ENCODE measurements around the gene PNMA8C. TPM values are rescaled to one million over a fixed set of nuclear protein-coding genes. Genes with fewer than 3 reads are reported as not detected.

The PNMA8C gene
- not detected for total RNA-seq

GRCh38 chr19:46428239-46429135 lies at the start of gene PNMA8C:
TSS of gene PNMA8C (minus strand) at chr19:46428936. CDS start at chr19:46428359, 577 bp downstream.
- peak; percentile 32 for ATAC-seq

GRCh38 chr19:46475986-46476385 lies 47.2 kb upstream of the PNMA8C start:
- ATAC-seq, result no peak

- ATAC-seq, result no peak
These were observed 45.5 kb upstream of the PNMA8C start for GRCh38 chr19:46474211-46474610.

DNA sequence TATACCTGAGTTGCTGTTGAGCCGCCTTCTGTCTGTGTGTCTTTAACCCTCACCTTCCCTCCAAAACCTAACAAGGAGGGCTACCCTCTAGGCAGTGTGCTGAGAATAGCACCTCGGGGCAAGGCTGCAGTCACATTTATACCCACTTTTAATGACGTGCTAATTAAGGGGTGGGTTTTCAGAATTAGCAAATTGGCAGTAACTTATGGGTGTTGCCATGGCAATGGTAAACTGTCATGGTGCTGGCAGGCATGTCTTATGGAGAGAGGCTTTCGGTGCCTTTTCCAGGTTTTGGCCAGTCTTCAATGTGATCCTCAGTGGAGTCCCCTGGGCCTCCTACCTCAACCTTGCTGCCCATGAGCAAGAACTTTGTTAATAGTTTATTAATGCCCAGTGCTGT lies 43.9 kb upstream of the PNMA8C start:
- ATAC-seq, result no peak

DNA sequence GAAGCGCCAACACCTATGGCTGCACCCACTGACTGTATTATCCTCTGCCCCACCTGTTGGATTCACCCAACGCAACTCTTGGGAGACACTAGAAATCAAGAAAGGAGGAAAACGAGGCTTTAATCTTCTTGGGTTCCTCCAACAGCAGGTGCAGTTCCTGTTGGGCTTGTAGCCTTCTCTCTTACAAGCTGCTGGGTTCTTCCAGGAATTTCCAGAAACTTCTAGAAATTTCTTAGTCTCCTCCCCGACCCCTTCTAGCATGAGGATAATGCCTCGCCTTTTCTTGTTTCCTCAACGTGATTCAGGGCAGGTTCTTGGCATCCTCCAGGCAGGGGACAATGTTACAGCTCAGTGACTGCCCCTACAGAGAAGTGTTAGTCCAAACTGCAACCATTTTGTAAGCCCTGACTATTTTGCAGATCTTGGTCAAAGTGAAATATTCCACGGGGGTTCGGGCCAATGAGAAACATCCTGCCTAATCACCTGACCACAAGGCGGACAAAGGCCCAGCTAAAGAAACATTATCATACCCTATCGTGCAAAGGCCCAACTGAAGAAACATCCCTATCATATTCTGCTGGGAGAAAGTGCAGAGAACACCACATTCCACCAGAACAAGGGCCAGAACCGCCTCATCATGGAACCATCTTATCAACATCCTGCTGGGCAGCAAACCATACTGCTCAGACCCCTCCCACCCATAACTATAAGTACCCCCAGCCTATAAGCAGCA lies 43.2 kb upstream of the PNMA8C start:
- ATAC-seq, result no peak

DNA sequence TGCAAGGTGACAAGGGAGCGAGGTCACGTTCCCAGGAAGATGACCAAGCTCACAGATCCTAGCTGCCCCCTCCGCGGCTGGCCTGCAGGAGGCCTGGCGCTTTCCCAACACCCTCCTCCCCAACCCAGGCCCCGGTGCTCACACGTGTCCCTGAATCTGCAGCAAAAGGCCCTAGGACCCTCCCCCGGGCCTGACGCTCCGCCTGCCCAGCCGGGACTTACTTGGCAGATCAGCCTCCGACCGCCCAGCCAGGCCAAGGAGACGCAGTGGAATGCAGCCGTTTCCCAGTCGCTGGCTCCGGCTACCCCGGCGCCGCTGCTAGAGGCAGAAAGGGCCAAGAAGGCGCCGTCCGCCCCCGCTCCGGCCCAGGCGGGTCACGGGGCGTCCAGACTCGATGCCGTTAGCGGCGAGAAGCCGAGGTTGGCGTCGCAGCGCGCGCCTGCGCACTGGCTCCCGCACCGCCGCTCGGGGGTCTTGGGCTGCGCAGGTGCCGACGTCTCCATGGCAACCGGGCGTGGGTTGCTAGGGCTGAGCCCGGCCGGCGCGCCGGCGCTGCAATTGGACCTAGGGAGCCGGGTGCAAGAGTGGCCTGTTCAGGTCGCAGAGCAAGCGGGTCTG lies 42.5 kb upstream of the PNMA8C start, which contains the start of gene PNMA8A:
PNMA8A (minus strand) TSS at position 448 of the 618 bp plus-strand sequence. CDS start 528 bp downstream, outside the sequence.
- peak; percentile 11 for ATAC-seq

GRCh38 chr19:46470376-46470775 lies 41.6 kb upstream of the PNMA8C start:
- ATAC-seq, result no peak

- ATAC-seq, result no peak
These were observed 40.9 kb upstream of the PNMA8C start for GRCh38 chr19:46469541-46470185.

- no peak for ATAC-seq
These were observed 37.9 kb upstream of the PNMA8C start for GRCh38 chr19:46466536-46467196.

DNA sequence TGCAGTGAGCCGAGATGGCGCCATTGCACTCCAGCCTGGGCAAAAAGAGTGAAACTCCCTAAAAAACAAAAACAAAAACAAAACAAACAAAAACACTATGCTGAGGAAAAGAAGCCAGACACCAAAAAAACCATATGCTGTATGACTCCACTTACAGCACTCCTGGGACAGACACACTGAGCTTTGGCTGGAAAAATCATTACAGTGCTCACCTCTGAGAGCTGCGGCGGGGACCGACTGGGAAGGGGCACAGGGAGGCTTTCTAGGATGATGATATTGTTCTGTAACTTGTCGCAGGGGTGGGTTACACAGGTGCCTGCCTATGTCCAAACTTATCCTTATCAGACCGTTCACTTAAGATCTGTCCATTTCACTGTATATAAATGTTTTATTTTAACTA lies 34.8 kb upstream of the PNMA8C start:
- ATAC-seq, result no peak

- ATAC-seq, result no peak
These were observed 32.8 kb upstream of the PNMA8C start for GRCh38 chr19:46461537-46461936.

DNA sequence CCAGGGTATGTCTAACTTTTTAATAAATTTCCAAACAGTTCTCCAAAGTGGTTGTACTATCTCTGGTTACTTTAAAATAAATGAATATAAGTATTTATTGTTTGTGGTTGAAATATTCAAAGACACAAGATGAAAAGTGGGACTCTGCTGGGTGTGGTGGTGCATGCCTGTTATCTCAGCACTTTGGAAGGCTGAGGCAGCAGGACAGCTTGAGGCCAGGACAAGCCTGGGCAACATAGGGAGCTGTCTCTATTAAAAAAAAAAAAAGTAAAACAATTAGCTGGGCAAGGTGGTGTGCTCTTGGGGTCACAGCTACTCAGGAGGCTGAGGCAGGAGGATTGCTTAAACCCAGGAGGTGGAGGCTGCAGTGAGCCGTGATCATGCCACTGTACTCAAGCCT lies 32.2 kb upstream of the PNMA8C start:
- no peak for ATAC-seq

DNA sequence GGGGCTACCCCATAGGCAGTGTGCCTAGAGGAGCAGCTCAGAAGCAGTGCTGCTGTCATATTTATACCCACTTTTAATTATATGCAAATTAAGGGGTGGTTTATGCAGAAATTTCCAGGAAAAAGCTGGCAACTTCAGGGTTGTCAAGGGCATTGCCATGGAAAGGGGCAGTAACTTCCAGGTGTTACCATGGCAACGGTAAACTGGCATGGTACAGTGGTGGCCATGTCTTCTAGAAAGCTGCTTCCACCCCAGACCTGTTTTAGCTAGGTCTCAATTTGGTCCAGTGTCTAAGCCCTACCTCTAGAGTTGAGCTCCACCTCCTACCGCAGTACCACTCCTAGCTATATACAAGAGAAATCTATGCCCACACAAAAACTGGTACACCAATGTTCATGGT lies 31.3 kb upstream of the PNMA8C start:
- ATAC-seq, result no peak

GRCh38 chr19:46456930-46457329 lies 28.2 kb upstream of the PNMA8C start:
- no peak for ATAC-seq

- no peak for ATAC-seq
These were observed 25.5 kb upstream of the PNMA8C start for GRCh38 chr19:46454244-46454643.

DNA sequence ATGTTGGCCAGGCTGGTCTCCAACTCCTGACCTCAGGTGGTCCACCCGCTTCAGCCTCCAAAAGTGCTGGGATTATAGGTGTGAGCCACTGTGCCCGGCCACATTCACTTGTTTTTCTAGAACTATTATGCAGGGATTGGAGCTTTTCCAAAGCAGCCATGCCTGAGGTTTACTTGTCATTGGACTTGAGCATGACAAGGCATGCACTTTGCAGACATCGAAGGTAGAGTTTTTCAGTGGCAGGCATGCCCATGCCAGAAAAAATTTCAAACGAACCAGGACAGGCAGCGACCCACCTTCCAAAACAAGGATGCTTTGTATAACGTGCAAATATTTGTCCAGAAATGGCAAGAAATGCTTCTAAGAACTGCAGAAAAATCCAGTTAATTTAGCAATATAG lies 24.9 kb upstream of the PNMA8C start:
- peak; percentile 35 for ATAC-seq

GRCh38 chr19:46452186-46452585 lies 23.4 kb upstream of the PNMA8C start:
- no peak for ATAC-seq

DNA sequence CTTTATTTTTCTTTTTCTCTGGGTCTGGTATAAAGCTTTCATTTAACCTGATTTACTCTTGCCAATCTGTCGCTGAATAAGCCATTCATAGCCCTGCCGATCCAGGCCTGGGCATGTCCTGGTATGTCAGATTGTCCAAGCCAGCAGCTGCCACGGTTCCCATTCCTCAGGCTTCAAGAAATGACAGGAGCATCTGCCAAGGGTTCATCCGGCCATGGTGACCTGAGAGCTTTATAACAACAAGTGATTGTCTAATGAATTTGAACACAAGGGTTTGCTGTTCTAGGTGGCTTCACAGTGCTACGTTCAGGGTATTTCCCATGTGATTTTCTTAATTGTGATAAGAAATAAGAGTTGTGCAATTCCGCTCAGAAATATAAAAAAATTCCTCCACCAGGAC lies 22.6 kb upstream of the PNMA8C start:
- peak; percentile 28 for ATAC-seq

DNA sequence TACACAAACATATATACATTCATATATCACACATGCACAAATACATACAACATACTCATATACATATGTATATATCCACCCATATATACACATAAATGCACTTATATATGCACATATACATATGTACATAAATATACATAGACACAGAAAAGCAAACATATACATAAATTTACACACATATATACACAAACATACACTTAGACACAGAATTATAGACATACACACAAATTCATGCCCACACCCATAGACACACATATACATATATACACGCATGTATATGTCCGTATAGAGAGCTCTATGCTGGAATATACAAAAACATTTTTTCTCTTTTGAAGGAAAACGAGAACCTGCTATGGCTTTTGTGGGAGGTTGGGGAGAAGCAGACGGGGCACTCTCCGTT lies 22.0 kb upstream of the PNMA8C start:
- no peak for ATAC-seq

GRCh38 chr19:46449228-46449627 lies 20.5 kb upstream of the PNMA8C start:
- no peak for ATAC-seq

GRCh38 chr19:46448601-46449000 lies 19.9 kb upstream of the PNMA8C start:
- no peak for ATAC-seq

DNA sequence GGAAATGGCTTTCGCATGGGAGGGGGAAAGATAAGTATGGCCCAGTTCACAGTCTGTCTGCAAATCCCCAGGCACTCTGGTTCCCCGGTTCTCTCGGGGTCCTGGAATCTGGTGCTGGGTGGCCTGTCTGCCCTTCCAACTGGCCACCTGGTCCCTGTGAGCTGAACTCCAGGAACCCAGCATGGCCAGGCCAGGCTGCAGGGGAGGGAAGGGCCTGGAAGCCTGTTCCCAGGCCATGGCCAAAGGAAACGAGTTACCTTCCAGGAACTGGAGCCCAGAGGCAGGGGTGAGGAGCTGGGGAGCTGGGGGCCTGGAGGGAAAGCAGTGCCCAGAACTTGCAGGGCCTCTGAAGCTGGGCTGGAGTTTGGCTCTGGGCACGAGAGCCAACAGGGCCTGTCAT lies 19.1 kb upstream of the PNMA8C start:
- no peak for ATAC-seq

Measured in esophagus mucosa (tissue), 1 donor.